ENCODE data around the gene ACTL9. TPM values are rescaled to one million over a fixed set of nuclear protein-coding genes. Genes with fewer than 3 reads are reported as not detected.

Gene ACTL9
- total and polyA plus RNA-seq, 12 donors = not detected

DNA sequence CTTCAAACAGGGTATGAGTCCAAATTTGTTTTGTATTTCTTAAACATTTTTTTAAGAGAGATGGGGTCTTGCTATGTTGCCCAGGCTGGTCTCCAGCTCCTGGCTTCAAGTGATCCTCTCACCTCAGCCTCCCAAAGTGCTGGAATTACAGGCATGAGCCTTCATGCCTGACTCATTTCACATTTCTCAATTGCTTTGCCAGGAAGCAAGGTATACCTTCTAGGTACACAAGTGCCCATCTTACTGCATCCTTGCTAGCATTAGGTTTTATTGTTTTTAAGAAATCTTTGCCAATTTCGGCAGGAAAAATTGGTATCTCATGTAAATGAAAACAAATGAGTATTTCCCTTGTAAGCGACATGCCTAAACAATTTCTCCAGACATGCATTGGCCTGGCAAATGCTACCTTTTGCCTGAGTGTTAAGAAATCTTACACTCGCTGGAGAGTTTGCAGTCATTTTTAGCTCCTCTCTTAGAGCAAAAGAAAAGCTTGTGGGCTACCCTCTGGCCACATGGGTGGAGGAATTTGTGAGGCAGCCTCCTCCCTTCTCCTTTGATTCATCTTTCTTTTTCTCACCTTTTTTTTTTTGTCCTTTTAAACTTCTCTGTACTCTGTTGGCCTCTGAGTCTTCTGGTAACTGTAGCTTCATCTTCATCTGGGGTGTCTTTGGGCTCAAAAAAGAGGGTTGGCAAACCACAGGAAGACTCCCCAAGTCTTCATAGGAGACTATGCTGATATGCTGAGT is 33.0 kb downstream of the ACTL9 start:
- 77 to 78% methylated on average over 3 of the region's 3 CpGs for WGBS, 2 donors
- ATAC-seq = no peak
- TF ChIP-seq, protein P1, sequence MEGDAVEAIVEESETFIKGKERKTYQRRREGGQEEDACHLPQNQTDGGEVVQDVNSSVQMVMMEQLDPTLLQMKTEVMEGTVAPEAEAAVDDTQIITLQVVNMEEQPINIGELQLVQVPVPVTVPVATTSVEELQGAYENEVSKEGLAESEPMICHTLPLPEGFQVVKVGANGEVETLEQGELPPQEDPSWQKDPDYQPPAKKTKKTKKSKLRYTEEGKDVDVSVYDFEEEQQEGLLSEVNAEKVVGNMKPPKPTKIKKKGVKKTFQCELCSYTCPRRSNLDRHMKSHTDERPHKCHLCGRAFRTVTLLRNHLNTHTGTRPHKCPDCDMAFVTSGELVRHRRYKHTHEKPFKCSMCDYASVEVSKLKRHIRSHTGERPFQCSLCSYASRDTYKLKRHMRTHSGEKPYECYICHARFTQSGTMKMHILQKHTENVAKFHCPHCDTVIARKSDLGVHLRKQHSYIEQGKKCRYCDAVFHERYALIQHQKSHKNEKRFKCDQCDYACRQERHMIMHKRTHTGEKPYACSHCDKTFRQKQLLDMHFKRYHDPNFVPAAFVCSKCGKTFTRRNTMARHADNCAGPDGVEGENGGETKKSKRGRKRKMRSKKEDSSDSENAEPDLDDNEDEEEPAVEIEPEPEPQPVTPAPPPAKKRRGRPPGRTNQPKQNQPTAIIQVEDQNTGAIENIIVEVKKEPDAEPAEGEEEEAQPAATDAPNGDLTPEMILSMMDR (IDR thresholded peaks at IDR 0.05) = no peak
- intact Hi-C loops (cut with DNase I) = no loop called here
- no peak overlapping the region for H3K4me3 ChIP-seq
- H3K36me3 ChIP-seq = no peaks in the 10 kb centered on the region
- peaks cover 0 to 8% (median 0%) of the 10 kb centered on the region in 11 donors for H3K9me3 ChIP-seq
- H3K27me3 ChIP-seq = peaks cover 0 to 36% (median 18%) of the 10 kb centered on the region in 7 donors
- no peak for DNase-seq
- H3K27ac ChIP-seq = no peak overlapping the region
- peaks cover 0 to 15% (median 0%) of the 10 kb centered on the region in 9 donors for H3K4me1 ChIP-seq

DNA sequence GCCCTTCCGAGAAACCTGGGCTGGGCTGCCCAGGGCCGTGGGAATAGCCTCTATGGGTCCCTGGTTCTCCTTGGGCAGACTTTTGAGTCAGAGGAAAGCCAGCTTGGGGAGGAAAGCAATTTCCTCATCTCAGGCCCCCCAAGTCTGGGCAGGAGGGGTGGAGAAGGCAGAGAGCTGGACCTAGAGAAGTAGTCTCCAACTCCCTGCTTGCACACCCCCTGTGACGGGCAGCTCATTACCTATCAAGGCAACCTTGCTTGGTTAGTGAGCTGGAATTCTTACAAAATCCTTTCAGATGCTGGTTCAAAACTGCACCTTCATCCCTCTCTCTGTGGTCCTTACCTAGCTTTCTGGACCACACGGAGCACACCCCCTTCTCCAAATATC is 33.9 kb downstream of the ACTL9 start:
- Histone ChIP-seq H3K36me3 (no peaks in the 10 kb centered on the region), H3K27me3 (peaks cover 0 to 39% (median 21%) of the 10 kb centered on the region in 7 donors), H3K9me3 (peaks cover 0 to 8% (median 0%) of the 10 kb centered on the region in 11 donors), H3K4me3 (no peak overlapping the region), H3K27ac (peak overlapping the region in 1 of 10 donors; percentile 47), H3K4me1 (peaks cover 0 to 10% (median 0%) of the 10 kb centered on the region in 9 donors)
- no peak for ATAC-seq
- 65 to 73% methylated on average over 4 of the region's 4 CpGs for WGBS, 2 donors
- intact Hi-C loops (cut with DNase I) = no loop called here
- DNase-seq = no peak
- TF ChIP-seq, protein P1 (IDR thresholded peaks at IDR 0.05) = no peak

DNA sequence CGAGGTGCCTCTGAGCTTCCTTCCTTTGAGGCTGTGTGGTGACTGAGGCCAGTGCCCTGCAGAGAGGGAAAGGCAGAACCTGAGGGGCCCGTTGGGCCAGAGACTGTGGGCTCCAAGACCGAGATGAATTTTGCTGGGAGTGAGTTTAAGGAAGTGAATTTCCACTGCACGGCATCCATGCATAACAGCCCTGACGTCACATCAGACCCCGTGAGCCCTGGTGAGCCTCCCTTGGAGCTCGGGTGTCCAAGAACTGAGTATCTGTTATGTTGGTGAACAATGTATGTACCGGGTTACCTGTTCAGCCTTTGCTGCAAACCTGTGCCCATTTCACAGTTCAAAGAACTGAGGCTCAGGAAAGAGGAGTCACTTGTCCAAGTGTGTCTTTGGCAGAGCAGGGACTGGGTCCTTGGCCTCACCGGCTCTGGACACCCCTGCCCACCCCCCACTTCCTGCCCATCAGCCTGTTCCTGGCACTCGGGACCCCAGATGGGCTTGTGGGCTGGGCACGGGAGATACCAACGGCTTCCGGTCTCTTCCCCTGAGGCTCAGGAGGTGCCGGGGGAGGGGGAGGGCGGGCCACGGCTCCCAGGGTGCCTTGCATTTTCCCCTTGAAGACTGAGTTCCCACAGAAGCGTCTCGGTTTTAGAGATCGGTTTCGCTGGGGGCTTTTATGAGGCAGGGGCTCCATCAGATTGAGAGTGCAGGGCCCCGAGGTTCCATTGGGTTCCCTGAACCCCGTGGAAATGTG is 34.5 kb downstream of the ACTL9 start:
- no peak for ATAC-seq
- intact Hi-C loops (cut with DNase I) = no loop called here
- peaks cover 0 to 8% (median 0%) of the 10 kb centered on the region in 11 donors for H3K9me3 ChIP-seq
- H3K27ac ChIP-seq = peak overlapping the region in 1 of 10 donors; percentile 47
- no peak for DNase-seq
- TF ChIP-seq, protein P1 (IDR thresholded peaks at IDR 0.05) = no peak
- H3K4me1 ChIP-seq = peaks cover 0 to 10% (median 0%) of the 10 kb centered on the region in 9 donors
- no peaks in the 10 kb centered on the region for H3K36me3 ChIP-seq
- WGBS, 2 donors = 35 to 39% methylated on average over 22 of the region's 22 CpGs
- no peak overlapping the region for H3K4me3 ChIP-seq
- peaks cover 0 to 41% (median 21%) of the 10 kb centered on the region in 7 donors for H3K27me3 ChIP-seq

DNA sequence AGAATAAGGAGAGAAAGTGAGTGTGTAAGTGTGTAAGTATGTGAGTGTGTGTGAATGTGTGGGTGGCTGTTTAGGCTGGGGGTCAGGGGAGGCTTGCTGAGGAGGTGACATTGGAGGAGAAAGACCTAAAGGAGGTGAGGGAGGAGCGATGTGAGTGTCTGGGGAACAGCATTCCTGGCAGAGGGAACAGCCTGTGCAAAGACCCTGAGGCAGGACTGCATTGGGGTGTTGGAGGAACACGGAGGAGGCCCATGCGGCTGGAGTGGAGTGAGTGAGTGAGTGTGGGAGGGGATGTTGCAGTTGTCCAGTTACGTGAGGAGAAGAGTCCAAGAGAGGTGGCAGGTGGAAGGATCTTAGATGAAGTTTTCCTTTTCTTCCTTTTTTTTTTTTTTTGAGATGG is 36.3 kb downstream of the ACTL9 start:
- Histone ChIP-seq H3K27ac (no peak overlapping the region), H3K36me3 (no peaks in the 10 kb centered on the region), H3K9me3 (no peaks in the 10 kb centered on the region), H3K27me3 (peaks cover 0 to 53% (median 29%) of the 10 kb centered on the region in 7 donors), H3K4me3 (no peak overlapping the region), H3K4me1 (peaks cover 0 to 10% (median 0%) of the 10 kb centered on the region in 9 donors)
- ATAC-seq (no peak), DNase-seq (no peak)
- 88 to 89% methylated on average over 4 of the region's 4 CpGs for WGBS, 2 donors
- intact Hi-C loops (cut with DNase I) = no loop called here
- TF ChIP-seq, protein P1 (IDR thresholded peaks at IDR 0.05) = no peak

Data from heart right ventricle (tissue), 16 donors.